ENCODE measurements around the gene FOXP2.

DNA sequence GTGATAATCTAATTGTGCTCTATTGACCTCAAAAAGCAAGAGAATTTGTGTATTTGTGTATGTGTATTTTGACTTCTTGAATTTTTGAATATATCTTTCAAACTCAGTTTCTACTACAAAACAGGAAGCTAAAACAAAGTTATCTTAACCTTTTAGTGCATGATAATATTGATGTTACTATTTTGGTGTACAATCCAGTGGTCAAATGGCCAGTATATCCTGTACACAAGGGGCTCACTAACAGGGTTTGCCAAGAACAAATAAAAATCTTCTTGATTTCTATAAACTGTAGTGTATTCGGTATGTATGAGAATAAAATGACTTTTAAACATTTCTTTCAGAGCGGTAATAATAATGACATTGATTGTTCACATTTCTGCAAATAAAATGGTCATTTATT is 69.6 kb downstream of the FOXP2 start:
- no peak for TF ChIP-seq POLR2AphosphoS5 (IDR thresholded peaks at IDR 0.05)
- TF ChIP-seq, protein P1, sequence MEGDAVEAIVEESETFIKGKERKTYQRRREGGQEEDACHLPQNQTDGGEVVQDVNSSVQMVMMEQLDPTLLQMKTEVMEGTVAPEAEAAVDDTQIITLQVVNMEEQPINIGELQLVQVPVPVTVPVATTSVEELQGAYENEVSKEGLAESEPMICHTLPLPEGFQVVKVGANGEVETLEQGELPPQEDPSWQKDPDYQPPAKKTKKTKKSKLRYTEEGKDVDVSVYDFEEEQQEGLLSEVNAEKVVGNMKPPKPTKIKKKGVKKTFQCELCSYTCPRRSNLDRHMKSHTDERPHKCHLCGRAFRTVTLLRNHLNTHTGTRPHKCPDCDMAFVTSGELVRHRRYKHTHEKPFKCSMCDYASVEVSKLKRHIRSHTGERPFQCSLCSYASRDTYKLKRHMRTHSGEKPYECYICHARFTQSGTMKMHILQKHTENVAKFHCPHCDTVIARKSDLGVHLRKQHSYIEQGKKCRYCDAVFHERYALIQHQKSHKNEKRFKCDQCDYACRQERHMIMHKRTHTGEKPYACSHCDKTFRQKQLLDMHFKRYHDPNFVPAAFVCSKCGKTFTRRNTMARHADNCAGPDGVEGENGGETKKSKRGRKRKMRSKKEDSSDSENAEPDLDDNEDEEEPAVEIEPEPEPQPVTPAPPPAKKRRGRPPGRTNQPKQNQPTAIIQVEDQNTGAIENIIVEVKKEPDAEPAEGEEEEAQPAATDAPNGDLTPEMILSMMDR (IDR thresholded peaks at IDR 0.05 in 8 of 11, conservative IDR thresholded peaks at IDR 0.05 in 3 of 11), result no peak
- no peak for TF ChIP-seq POLR2A (IDR thresholded peaks at IDR 0.05)
